Stomach (tissue), 4 donors: Measurements from ENCODE around the gene CLCNKB.

Experiments
- CTCF ChIP-seq, 7 experiments: fragments of 450-650 bp in 4 of 7; fragments of 200-600 bp in 3 of 7; sonication (generic) in 3 of 7; IDR thresholded peaks; one replicate each; pipeline ENCODE4 v1.5.1; 2016 to 2019; ENCODE audit warnings: antibody characterized with exemption in 7 of 7, control low read depth in 2 of 7, mild to moderate bottlenecking in 1 of 7
- EP300 ChIP-seq: sonication (generic); formaldehyde crosslinking; IDR thresholded peaks from one replicate; pipeline ENCODE4 v1.6.1; 2017; ENCODE audit warnings: antibody characterized with exemption
- POLR2A ChIP-seq, 4 donors: fragments of 450-650 bp; IDR thresholded peaks; one replicate each; pipeline ENCODE4 v1.6.1; 2016; ENCODE audit warnings: antibody characterized with exemption in 4 of 4, control low read depth in 2 of 4, mild to moderate bottlenecking in 1 of 4, moderate library complexity in 1 of 4

GRCh38 chr1:16019644-16020277 is 23.8 kb upstream of the CLCNKB start:
- TF ChIP-seq CTCF (IDR thresholded peaks at IDR 0.05) (no peak), POLR2A (IDR thresholded peaks at IDR 0.05) (no peak), EP300 (no peak)
